Measurements from ENCODE around the gene PRND. TPM values are rescaled to one million over a fixed set of nuclear protein-coding genes. Genes with fewer than 3 reads are reported as not detected.
"Not testable (repeated sequence)": the region's sequence is repeated elsewhere in the genome, so short reads cannot be mapped to it uniquely, and the experiment has no call there.

Gene PRND
- total and polyA plus RNA-seq, 2 donors = 0.14 to 3.5 TPM

DNA sequence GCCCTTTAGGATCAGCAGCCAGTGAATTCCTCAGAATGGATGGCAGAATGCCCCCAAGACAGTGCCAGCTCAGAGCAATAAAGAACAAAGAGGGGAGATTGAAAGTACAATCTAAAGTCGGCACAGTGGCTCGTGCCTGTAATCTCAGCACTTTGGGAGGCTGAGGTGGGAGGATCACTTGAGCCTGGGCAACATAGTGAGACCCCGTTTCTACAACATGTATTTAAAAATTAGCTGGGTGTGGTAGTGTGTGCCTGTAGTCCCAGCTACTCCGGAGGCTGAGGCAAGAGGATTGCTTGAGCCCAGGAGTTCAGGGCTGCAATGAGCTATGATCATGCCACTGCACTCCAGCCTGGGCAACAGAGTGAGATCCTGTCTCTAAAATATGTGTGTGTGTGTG, 1.8 kb downstream of the PRND start:
- H3K27ac ChIP-seq (ENCODE audit: low read depth in 1 of 2, low read length in 1 of 2); H3K36me3 ChIP-seq (ENCODE audit: control insufficient read depth in 2 of 2, insufficient read depth in 2 of 2, low read length in 1 of 2); H3K27me3 ChIP-seq (ENCODE audit: control insufficient read depth in 2 of 2, insufficient read depth in 1 of 2, low read length in 1 of 2); H3K9me3 ChIP-seq (ENCODE audit: control insufficient read depth in 2 of 2, insufficient read depth in 1 of 2, low read length in 1 of 2); DNase-seq (ENCODE audit: low read depth in 6 of 9, low spot score in 9 of 9); H3K4me3 ChIP-seq (ENCODE audit: low read length in 2 of 2); H3K4me1 ChIP-seq (ENCODE audit: control insufficient read depth in 2 of 2, insufficient read depth in 2 of 2, low read length in 2 of 2): not testable (repeated sequence)
- WGBS = 94% methylated on average over 4 of the region's 4 CpGs

DNA sequence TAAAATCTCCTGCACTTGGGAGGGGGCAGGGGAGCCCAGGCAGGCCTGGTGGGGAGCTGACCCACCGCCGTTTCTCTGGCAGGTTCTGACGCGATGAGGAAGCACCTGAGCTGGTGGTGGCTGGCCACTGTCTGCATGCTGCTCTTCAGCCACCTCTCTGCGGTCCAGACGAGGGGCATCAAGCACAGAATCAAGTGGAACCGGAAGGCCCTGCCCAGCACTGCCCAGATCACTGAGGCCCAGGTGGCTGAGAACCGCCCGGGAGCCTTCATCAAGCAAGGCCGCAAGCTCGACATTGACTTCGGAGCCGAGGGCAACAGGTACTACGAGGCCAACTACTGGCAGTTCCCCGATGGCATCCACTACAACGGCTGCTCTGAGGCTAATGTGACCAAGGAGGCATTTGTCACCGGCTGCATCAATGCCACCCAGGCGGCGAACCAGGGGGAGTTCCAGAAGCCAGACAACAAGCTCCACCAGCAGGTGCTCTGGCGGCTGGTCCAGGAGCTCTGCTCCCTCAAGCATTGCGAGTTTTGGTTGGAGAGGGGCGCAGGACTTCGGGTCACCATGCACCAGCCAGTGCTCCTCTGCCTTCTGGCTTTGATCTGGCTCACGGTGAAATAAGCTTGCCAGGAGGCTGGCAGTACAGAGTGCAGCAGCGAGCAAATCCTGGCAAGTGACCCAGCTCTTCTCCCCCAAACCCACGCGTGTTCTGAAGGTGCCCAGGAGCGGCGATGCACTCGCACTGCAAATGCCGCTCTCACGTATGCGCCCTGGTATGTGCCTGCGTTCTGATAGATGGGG, 3.0 kb downstream of the PRND start:
- no peaks in the 10 kb centered on the region for H3K36me3 ChIP-seq (ENCODE audit: control insufficient read depth in 2 of 2, insufficient read depth in 2 of 2, low read length in 1 of 2)
- WGBS = 94% methylated on average over 34 of the region's 34 CpGs
- H3K4me1 ChIP-seq (ENCODE audit: control insufficient read depth in 2 of 2, insufficient read depth in 2 of 2, low read length in 2 of 2) = peaks cover 2 to 3% of the 10 kb centered on the region in 2 donors
- DNase-seq (ENCODE audit: low read depth in 6 of 9, low spot score in 9 of 9) = no peak
- H3K4me3 ChIP-seq (ENCODE audit: low read length in 2 of 2) = no peak overlapping the region
- H3K27me3 ChIP-seq (ENCODE audit: control insufficient read depth in 2 of 2, insufficient read depth in 1 of 2, low read length in 1 of 2) = peaks cover 0 to 2% of the 10 kb centered on the region in 2 donors
- no peaks in the 10 kb centered on the region for H3K9me3 ChIP-seq (ENCODE audit: control insufficient read depth in 2 of 2, insufficient read depth in 1 of 2, low read length in 1 of 2)
- H3K27ac ChIP-seq (ENCODE audit: low read depth in 1 of 2, low read length in 1 of 2) = no peak overlapping the region

DNA sequence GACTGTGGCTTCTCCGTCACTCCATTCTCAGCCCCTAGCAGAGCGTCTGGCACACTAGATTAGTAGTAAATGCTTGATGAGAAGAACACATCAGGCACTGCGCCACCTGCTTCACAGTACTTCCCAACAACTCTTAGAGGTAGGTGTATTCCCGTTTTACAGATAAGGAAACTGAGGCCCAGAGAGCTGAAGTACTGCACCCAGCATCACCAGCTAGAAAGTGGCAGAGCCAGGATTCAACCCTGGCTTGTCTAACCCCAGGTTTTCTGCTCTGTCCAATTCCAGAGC, 3.5 kb downstream of the PRND start:
- Histone ChIP-seq H3K27ac (ENCODE audit: low read depth in 1 of 2, low read length in 1 of 2) (no peak overlapping the region), H3K9me3 (ENCODE audit: control insufficient read depth in 2 of 2, insufficient read depth in 1 of 2, low read length in 1 of 2) (no peaks in the 10 kb centered on the region), H3K4me3 (ENCODE audit: low read length in 2 of 2) (no peak overlapping the region), H3K27me3 (ENCODE audit: control insufficient read depth in 2 of 2, insufficient read depth in 1 of 2, low read length in 1 of 2) (peaks cover 0 to 2% of the 10 kb centered on the region in 2 donors), H3K4me1 (ENCODE audit: control insufficient read depth in 2 of 2, insufficient read depth in 2 of 2, low read length in 2 of 2) (peaks cover 1 to 3% of the 10 kb centered on the region in 2 donors), H3K36me3 (ENCODE audit: control insufficient read depth in 2 of 2, insufficient read depth in 2 of 2, low read length in 1 of 2) (no peaks in the 10 kb centered on the region)
- DNase-seq (ENCODE audit: low read depth in 6 of 9, low spot score in 9 of 9) = no peak
- 97% methylated on average over 4 of the region's 4 CpGs for WGBS

DNA sequence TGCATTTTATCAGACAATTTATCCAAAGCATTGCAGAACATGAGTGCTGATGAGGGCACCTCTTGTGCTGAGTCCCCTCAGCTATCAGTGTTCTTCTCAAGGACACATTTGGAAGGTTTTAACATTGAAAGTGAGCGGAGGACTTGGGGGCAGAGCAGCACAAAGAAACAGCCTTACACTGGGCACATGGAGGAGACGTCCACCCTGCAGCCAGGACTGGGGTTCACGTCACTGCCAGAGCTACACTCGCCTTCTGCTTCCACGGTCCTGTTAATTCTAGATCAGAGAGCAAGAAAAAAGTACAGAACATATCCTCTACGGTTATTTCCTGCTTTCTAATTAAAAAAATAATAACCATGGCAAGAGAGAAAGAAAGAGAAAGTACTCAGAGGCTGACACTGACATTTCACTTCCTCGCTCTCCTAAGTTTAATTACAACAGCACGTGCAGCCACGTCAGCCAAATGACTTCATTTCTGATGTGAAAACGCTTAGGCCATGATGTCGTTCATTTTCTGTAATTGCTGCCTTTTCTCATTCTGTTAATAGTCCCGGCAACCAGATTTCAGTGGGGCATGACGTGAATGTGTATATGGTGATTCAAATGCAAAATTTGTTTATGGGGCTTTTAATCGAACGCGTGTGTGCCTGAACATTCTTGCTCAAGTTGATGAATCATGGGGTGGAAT, 5.1 kb downstream of the PRND start:
- Histone ChIP-seq H3K4me1 (ENCODE audit: control insufficient read depth in 2 of 2, insufficient read depth in 2 of 2, low read length in 2 of 2) (no peaks in the 10 kb centered on the region), H3K27ac (ENCODE audit: low read depth in 1 of 2, low read length in 1 of 2) (peak overlapping the region in 1 of 2 donors; percentile 15), H3K36me3 (ENCODE audit: control insufficient read depth in 2 of 2, insufficient read depth in 2 of 2, low read length in 1 of 2) (no peaks in the 10 kb centered on the region), H3K9me3 (ENCODE audit: control insufficient read depth in 2 of 2, insufficient read depth in 1 of 2, low read length in 1 of 2) (no peaks in the 10 kb centered on the region), H3K27me3 (ENCODE audit: control insufficient read depth in 2 of 2, insufficient read depth in 1 of 2, low read length in 1 of 2) (peaks cover 0 to 2% of the 10 kb centered on the region in 2 donors), H3K4me3 (ENCODE audit: low read length in 2 of 2) (no peak overlapping the region)
- WGBS = 54% methylated on average over 16 of the region's 16 CpGs
- peak in 1 of 9 donors; percentile 13 for DNase-seq (ENCODE audit: low read depth in 6 of 9, low spot score in 9 of 9)

DNA sequence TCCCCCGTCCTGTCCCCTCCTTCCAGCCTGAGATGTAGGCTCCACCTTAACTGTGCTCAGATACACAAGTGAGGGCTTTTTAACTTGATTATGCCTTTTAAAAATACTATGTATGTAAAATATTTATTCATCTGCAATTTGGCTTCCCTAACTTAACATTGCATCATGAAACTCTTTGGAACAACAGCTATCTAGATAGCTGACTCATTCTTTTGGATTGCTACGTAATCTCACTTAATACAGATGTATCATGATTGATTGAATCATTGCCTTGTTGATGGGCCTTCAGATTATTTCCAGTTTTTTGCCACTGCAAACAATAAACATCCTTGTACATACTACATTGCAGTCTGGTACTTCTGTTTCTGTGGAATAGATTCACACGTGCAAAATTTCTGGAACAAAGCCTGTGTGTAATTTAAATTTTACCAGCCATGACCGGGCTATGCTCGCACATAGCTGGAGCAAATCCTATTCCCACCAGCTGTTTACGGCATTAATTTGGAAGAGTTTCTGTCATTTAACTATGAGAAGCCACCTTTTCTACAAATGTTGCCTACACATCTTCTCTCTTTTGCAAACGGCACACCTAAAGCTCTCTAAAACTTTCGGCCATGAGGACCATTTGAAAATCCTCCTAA, 6.5 kb downstream of the PRND start:
- no peak overlapping the region for H3K27ac ChIP-seq (ENCODE audit: low read depth in 1 of 2, low read length in 1 of 2)
- H3K27me3 ChIP-seq (ENCODE audit: control insufficient read depth in 2 of 2, insufficient read depth in 1 of 2, low read length in 1 of 2) = peaks cover 0 to 6% of the 10 kb centered on the region in 2 donors
- WGBS = 93% methylated on average over 8 of the region's 8 CpGs
- H3K9me3 ChIP-seq (ENCODE audit: control insufficient read depth in 2 of 2, insufficient read depth in 1 of 2, low read length in 1 of 2) = no peaks in the 10 kb centered on the region
- no peaks in the 10 kb centered on the region for H3K4me1 ChIP-seq (ENCODE audit: control insufficient read depth in 2 of 2, insufficient read depth in 2 of 2, low read length in 2 of 2)
- no peak for DNase-seq (ENCODE audit: low read depth in 6 of 9, low spot score in 9 of 9)
- no peaks in the 10 kb centered on the region for H3K36me3 ChIP-seq (ENCODE audit: control insufficient read depth in 2 of 2, insufficient read depth in 2 of 2, low read length in 1 of 2)
- H3K4me3 ChIP-seq (ENCODE audit: low read length in 2 of 2) = no peak overlapping the region

DNA sequence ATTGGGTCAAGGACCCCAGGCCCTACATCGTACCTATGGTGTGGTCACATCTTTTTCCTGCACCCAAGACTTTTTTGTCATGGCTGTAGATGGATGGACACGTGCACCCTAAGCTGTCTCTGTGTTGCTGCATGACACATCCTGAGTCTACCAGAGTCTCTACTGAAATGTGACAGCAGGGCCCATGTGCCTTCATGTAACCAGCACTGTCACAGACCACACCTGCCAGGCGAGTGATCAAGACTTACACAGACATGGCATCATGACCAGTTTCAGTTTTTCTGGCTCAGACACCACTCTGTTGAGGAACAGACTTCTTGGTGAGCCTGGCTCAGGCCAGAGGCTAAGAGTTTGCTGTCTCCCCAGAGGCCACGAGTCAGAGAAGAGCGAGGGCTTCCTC, 7.6 kb downstream of the PRND start:
- H3K4me1 ChIP-seq (ENCODE audit: control insufficient read depth in 2 of 2, insufficient read depth in 2 of 2, low read length in 2 of 2) = no peaks in the 10 kb centered on the region
- WGBS = 95% methylated on average over 5 of the region's 5 CpGs
- no peak overlapping the region for H3K4me3 ChIP-seq (ENCODE audit: low read length in 2 of 2)
- DNase-seq (ENCODE audit: low read depth in 6 of 9, low spot score in 9 of 9) = no peak
- no peak overlapping the region for H3K27ac ChIP-seq (ENCODE audit: low read depth in 1 of 2, low read length in 1 of 2)
- no peaks in the 10 kb centered on the region for H3K9me3 ChIP-seq (ENCODE audit: control insufficient read depth in 2 of 2, insufficient read depth in 1 of 2, low read length in 1 of 2)
- H3K27me3 ChIP-seq (ENCODE audit: control insufficient read depth in 2 of 2, insufficient read depth in 1 of 2, low read length in 1 of 2) = peaks cover 0 to 6% of the 10 kb centered on the region in 2 donors
- no peaks in the 10 kb centered on the region for H3K36me3 ChIP-seq (ENCODE audit: control insufficient read depth in 2 of 2, insufficient read depth in 2 of 2, low read length in 1 of 2)

DNA sequence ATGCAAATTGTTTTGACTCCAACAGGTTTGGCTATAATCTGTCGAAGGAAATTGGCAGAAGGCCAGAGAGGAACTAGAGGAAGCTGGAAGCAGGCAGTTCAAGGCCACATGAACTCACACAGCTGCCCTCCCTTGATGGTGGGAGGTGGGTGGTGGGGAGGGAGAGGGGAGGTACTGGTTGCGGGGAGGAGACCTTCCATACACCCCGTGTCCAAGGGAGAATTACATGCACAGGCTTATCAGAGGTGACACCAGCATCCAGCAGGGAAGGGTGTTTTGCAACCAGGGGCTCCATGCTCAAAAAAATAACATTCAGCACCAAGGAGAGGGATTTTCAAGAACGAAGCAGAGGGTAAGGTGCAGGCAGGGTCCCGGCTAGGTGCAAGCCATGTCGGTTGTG, 9.1 kb downstream of the PRND start:
- Histone ChIP-seq H3K4me1 (ENCODE audit: control insufficient read depth in 2 of 2, insufficient read depth in 2 of 2, low read length in 2 of 2) (no peaks in the 10 kb centered on the region), H3K9me3 (ENCODE audit: control insufficient read depth in 2 of 2, insufficient read depth in 1 of 2, low read length in 1 of 2) (no peaks in the 10 kb centered on the region), H3K36me3 (ENCODE audit: control insufficient read depth in 2 of 2, insufficient read depth in 2 of 2, low read length in 1 of 2) (no peaks in the 10 kb centered on the region), H3K27ac (ENCODE audit: low read depth in 1 of 2, low read length in 1 of 2) (no peak overlapping the region), H3K27me3 (ENCODE audit: control insufficient read depth in 2 of 2, insufficient read depth in 1 of 2, low read length in 1 of 2) (peaks cover 0 to 6% of the 10 kb centered on the region in 2 donors), H3K4me3 (ENCODE audit: low read length in 2 of 2) (no peak overlapping the region)
- DNase-seq (ENCODE audit: low read depth in 6 of 9, low spot score in 9 of 9) = no peak
- 18% methylated on average over 6 of the region's 6 CpGs for WGBS

DNA sequence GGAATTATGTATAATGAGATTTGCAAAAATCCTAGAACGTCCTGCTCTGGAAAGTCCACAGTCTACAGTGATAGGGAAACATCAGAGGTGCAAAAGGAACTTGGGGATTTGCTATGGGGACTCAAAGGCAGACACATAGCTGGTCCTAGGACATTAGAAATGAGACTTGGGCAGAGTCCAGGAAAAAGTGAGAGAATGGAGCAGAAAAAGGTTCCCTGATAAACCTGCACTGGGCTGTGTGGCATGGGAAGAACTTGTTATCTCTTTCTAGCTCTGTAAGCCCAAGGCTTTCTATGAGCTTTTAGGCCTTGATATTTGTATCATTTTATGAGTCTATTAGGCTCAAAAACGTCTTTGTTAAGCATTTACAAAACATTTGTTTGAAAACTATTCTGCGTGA, 15.2 kb downstream of the PRND start:
- H3K27ac ChIP-seq (ENCODE audit: low read depth in 1 of 2, low read length in 1 of 2) = no peak overlapping the region
- H3K36me3 ChIP-seq (ENCODE audit: control insufficient read depth in 2 of 2, insufficient read depth in 2 of 2, low read length in 1 of 2) = no peaks in the 10 kb centered on the region
- no peaks in the 10 kb centered on the region for H3K9me3 ChIP-seq (ENCODE audit: control insufficient read depth in 2 of 2, insufficient read depth in 1 of 2, low read length in 1 of 2)
- no peak for DNase-seq (ENCODE audit: low read depth in 6 of 9, low spot score in 9 of 9)
- H3K4me3 ChIP-seq (ENCODE audit: low read length in 2 of 2) = no peak overlapping the region
- WGBS = 94% methylated on average over 3 of the region's 3 CpGs
- H3K27me3 ChIP-seq (ENCODE audit: control insufficient read depth in 2 of 2, insufficient read depth in 1 of 2, low read length in 1 of 2) = peaks cover 0 to 9% of the 10 kb centered on the region in 2 donors
- H3K4me1 ChIP-seq (ENCODE audit: control insufficient read depth in 2 of 2, insufficient read depth in 2 of 2, low read length in 2 of 2) = no peaks in the 10 kb centered on the region

Data from thymus (tissue), 11 donors.